ENCODE results near the gene OBP2A.

The OBP2A gene

GRCh38 chr9:135502168-135502872 lies 43.6 kb upstream of the OBP2A start:
- no peak overlapping the region for H3K4me3 ChIP-seq (ENCODE audit: low read depth, low read length)
- no peak for TF ChIP-seq CTCF (conservative IDR thresholded peaks at IDR 0.05; ENCODE audit: low read depth, low read length)
- no peak for DNase-seq (ENCODE audit: low read depth)

- H3K4me3 ChIP-seq (ENCODE audit: low read depth, low read length) = no peak overlapping the region
- DNase-seq (ENCODE audit: low read depth) = no peak
- no peak for TF ChIP-seq CTCF (conservative IDR thresholded peaks at IDR 0.05; ENCODE audit: low read depth, low read length)
These were observed 43.0 kb upstream of the OBP2A start for GRCh38 chr9:135502873-135503321.

GRCh38 chr9:135503371-135504261 lies 42.3 kb upstream of the OBP2A start:
- H3K4me3 ChIP-seq (ENCODE audit: low read depth, low read length) = no peak overlapping the region
- no peak for TF ChIP-seq CTCF (conservative IDR thresholded peaks at IDR 0.05; ENCODE audit: low read depth, low read length)
- DNase-seq (ENCODE audit: low read depth) = no peak

GRCh38 chr9:135504262-135505243 lies 41.4 kb upstream of the OBP2A start:
- TF ChIP-seq CTCF (conservative IDR thresholded peaks at IDR 0.05; ENCODE audit: low read depth, low read length) = peak; percentile 77
- H3K4me3 ChIP-seq (ENCODE audit: low read depth, low read length) = no peak overlapping the region
- DNase-seq (ENCODE audit: low read depth) = peak; percentile 75

- no peak overlapping the region for H3K4me3 ChIP-seq (ENCODE audit: low read depth, low read length)
- no peak for TF ChIP-seq CTCF (conservative IDR thresholded peaks at IDR 0.05; ENCODE audit: low read depth, low read length)
- DNase-seq (ENCODE audit: low read depth) = no peak
These were observed 40.3 kb upstream of the OBP2A start for GRCh38 chr9:135505406-135506187.
